ENCODE measurements around the gene APBA2. TPM values are rescaled to one million over a fixed set of nuclear protein-coding genes. Genes with fewer than 3 reads are reported as not detected.

APBA2 gene
- polyA plus RNA-seq, 3 donors = 0.97 to 2.9 (median 1.8) TPM

DNA sequence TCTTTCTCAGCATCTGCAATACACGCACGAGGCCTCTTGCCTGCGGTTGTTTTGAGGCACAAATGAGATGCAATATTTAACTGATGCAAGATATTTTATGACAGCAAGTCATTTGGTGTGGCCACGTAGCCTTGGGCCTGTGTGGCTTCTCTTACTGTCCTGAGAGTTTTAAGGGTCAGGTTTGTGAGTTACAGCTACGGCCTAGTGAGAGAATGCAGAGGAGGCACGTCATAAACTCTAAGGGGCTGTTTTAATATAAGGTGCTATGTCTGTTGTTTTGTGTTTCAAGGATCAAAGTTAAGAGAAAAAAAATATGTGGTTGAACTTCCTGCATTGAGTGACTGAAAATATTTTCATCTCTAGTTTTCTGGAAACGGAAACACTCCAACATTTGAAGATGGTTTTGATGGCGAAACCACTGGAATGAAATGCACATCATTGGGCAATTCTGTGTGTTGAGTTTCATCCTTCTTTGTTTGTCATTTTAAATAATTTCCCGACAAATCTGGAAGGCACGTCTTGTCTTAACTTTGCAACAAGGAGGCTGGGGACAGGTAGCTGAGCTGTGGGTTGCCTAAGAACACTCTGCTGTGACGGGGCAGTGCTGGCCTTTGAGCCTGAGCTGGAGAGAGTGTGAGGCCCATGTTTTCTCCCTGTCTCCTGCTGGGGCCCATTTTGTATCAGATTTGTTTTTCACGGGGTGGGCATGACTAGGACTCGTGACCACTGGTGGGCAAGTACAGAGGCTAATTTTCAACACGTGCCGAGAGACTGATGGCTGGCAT is 5.1 kb downstream of the APBA2 start:
- 77 to 84% (median 79%) methylated on average over 15 of the region's 15 CpGs for WGBS, 3 donors
- H3K27ac ChIP-seq (ENCODE audit: low read depth, low read length) = no peak overlapping the region

DNA sequence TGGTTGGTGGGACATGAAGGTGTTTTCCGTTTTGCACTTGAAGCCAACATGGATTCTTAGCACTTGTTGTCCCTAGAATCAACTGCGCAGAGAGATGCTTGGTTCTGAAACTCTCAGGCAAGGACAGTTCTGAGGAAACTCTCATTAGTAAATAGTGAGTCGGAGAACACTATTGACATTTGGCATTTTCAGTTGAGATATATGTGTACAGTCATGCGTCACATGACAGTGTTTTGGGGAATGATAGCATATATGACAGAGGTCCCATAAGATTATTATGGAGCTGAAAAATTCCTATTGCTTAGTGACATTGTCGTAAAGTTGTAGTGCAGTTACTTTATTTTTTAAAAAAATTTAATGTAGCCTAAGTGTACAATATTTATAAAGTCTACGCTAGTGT is 5.8 kb downstream of the APBA2 start:
- WGBS, 3 donors = 93 to 95% (median 94%) methylated on average over 6 of the region's 6 CpGs
- no peak overlapping the region for H3K27ac ChIP-seq (ENCODE audit: low read depth, low read length)

DNA sequence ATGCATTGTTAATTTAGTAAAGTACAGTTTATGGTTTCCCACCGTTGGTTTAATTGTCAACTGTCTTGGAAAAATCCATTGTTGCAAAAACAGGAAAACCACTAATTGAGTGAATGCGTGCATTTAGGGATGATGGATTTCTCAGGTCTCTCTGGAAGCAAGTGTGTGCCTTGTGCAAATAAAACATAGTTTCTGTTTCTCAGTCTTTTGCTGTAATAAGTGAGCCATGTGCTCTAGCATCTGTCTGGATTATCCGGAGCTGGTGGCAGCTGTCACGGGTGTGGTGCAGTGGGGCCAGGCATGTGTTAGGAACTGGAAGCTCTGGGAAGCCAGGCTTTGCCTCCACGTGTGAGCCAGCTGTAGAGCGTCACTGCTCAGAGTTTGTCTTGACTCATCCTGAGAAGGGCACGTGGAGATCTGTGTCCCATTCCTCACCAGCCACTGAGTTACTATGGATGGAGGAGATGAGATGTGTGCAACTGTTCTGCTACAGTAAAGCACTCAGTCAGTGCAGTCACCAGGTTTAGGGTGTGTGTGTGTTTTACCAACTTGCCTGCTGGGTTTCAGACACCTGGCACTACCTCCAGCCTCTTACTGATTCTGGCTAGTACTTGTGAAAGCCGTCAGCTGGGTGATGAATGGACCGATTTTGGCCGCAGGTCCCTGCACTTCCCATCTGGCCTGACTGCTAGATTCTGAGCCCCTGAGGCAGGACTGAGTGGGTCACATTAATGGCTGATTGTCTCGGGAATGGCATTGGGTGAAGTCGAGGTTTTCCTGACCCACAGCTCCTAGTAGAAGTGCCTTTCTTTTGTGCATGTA is 7.2 kb downstream of the APBA2 start:
- no peak overlapping the region for H3K27ac ChIP-seq (ENCODE audit: low read depth, low read length)
- WGBS, 3 donors = 26 to 44% (median 37%) methylated on average over 12 of the region's 12 CpGs

DNA sequence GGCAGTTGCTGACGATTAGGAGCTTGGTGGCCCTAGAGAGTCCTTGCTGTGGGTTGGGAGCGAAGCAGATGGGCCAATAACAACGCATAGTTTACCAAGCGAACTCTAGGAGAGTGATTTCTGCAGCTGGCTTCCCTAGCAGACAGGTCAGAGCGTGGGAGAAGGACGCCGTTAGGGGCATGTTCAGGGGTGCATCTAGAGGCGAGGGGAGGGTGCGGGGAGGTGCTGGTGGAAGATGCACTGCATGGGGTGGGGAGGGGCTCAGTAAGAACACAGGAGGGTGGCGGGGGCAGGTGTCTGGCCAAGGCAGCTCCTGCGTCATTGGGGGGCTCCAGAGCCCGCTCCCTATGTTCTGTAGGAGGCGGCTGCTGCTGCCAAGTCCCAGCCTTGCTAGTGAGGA is 8.9 kb downstream of the APBA2 start:
- H3K27ac ChIP-seq (ENCODE audit: low read depth, low read length) = no peak overlapping the region
- WGBS, 3 donors = 78 to 87% (median 81%) methylated on average over 13 of the region's 13 CpGs

DNA sequence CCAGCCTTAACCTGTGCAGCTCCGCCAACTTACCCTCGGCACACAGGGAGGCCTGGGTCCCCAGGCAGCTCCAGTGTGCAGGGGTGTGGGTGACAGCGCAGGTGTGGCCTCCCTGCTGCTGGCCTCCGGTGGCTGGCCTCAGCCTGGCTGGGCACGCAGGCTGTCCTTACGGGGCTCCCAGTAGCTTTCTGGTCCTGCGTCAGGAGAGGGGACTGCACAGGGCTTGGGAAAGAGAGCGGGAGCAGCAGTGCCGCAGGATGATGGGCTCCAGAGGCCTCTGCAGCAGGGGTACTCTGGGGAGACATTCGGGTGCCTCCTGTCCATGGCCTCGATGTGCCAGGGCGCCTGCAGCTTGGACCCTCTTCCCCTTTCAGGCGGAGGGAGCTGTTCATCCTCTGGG is 9.4 kb downstream of the APBA2 start:
- WGBS, 3 donors = 83 to 96% (median 89%) methylated on average over 13 of the region's 13 CpGs
- H3K27ac ChIP-seq (ENCODE audit: low read depth, low read length) = no peak overlapping the region

DNA sequence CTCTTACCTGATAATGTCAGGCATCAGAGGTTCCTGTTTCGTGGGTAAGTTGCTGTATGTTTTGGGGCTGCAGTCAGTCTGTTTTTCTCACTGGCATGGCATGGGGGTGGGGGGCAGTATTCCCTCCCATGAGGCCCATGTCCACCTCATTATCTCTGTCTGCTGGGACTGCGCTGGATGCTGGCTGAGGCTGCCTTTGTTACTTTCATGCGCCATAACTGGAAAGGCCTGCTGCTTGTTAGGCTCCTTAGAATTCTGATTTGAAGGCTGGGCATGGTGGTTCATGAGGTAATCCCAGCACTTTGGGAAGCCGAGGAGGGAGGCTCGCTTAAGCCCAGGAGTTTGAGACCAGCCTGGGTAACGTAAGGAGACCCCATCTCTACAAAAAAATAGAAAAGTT is 9.8 kb downstream of the APBA2 start:
- 82 to 91% (median 89%) methylated on average over 6 of the region's 6 CpGs for WGBS, 3 donors
- H3K27ac ChIP-seq (ENCODE audit: low read depth, low read length) = no peak overlapping the region

DNA sequence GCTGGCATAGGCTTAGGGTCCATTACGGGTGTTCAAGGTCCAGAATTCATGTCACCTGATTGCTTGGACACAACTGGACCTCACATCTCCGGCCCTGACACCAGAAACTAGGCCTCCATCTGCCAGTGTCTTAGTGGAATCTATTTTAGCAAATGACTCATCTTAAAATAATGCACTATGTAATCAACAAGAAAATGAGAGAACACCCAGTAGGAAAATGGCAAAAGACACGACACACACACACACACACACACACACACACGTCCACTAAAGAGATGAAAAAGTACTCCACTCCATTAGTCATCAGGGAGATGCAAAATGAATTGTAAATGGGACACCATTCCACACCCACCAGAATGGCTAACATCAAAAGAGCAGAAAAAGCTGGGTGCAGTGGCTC is 11.2 kb downstream of the APBA2 start:
- 69 to 90% (median 74%) methylated on average over 4 of the region's 4 CpGs for WGBS, 3 donors
- no peak overlapping the region for H3K27ac ChIP-seq (ENCODE audit: low read depth, low read length)

DNA sequence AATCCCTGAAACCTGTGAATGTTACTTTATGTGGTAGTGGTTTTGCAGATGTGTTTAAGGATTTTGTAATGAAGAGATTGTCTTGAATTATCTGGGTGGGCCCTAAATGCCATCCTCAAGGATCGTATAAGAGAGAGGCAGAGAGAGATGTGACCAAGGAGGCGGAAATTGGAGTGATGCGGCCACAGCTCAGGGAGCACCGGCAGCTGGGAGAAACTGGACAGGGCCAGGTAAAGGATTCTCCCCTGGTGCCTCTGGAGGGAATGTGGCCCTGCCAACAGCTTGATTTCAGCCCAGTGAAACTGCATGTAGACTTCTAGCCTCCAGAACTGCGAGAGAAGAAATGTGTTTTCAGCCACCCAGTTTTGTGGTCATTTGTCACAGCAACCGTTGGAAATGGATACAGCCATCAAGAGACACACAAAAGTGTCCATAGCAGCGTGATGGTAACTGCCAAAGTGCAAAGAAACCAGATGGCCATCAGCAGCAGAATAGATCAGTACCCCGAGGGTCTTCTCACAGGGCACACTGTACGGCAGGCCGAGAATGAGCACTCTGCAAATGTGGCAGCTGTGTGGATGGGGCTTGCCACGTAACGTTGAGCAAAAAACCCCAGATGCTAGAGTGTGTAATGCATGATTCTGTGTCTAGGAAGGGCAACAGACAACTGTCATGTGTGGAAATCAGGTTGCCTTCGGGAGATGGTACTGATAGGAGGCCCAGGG is 12.2 kb downstream of the APBA2 start:
- 89 to 93% (median 90%) methylated on average over 13 of the region's 13 CpGs for WGBS, 3 donors
- H3K27ac ChIP-seq (ENCODE audit: low read depth, low read length) = no peak overlapping the region

DNA sequence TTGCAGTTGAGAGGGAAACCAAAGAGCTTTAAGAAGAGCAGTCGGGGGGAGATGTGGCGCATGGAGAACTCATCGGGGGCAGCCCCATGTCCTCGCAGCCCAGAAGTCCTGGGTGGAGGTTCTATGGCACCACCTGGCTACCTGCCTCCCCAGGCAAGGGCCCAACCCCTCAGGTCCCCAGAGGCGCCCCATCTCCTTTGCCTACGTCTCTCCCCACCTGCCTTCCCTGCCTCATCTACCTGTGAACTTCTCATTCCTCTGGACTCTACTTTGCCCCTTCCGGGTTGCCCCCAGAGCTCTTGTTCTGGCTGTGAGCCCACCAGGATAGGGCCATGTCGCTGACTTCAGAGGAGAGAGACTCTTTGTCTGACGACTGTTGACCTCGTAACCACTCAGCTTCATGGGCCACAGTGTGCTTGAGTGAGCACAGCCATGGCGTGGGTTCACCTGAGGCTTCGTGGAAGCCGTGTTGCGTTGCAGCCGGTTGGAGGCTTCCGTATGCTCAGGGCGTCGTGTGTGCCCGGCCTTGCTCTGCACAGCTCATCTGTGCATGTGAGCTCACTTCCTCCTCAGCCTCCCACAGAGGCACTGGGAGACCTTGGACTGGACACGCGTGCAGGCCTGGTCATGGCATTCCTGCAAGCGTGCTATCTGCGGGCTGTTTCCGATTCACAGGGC is 13.4 kb downstream of the APBA2 start:
- WGBS, 3 donors = 92 to 93% (median 93%) methylated on average over 24 of the region's 24 CpGs

DNA sequence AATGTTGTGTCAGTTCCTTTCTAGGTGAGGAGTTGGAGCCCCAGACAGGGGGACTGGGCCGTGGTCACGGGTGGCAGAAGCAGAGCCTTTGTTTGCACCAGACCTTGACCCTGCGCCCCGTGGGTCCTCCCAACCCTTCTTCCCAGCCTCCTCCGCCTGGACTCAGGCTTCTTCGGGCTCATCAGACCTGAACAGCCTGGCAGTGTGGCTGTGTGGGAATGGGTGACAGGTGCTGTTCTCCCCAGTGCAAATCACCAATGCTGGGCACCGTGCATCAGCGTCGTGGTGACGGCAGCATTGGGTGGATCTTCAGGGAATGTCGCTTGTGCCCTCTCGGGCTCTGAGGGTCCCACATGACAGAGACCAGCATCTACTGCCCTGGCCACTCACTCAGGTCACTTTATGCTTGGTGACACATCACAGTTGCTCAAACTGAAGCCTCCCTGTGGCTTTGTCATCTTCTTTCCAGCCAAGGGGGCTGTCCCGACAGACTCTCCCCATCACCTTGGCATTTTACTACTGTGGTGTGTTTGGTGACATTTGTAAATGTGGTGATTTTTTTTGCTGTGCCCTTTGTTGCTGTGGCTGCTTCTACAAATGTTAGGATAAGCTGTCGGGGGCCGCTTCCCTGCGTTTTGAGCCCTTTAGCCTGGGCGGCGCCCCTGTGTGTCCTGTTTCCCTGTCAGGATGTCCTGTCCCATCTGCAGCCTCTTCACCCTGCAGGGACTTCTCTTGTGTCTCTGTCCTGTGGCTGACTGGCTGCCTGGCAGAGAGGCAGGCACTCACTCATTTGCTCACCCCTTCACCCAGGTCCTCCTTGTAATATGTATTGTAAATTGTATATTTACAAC is 14.5 kb downstream of the APBA2 start:
- no peak overlapping the region for H3K27ac ChIP-seq (ENCODE audit: low read depth, low read length)
- 81 to 86% (median 84%) methylated on average over 18 of the region's 18 CpGs for WGBS, 3 donors

More for the DNA sequence above, 13.4 kb downstream of the APBA2 start:
- H3K27ac ChIP-seq (ENCODE audit: low read depth, low read length) = no peak overlapping the region

DNA sequence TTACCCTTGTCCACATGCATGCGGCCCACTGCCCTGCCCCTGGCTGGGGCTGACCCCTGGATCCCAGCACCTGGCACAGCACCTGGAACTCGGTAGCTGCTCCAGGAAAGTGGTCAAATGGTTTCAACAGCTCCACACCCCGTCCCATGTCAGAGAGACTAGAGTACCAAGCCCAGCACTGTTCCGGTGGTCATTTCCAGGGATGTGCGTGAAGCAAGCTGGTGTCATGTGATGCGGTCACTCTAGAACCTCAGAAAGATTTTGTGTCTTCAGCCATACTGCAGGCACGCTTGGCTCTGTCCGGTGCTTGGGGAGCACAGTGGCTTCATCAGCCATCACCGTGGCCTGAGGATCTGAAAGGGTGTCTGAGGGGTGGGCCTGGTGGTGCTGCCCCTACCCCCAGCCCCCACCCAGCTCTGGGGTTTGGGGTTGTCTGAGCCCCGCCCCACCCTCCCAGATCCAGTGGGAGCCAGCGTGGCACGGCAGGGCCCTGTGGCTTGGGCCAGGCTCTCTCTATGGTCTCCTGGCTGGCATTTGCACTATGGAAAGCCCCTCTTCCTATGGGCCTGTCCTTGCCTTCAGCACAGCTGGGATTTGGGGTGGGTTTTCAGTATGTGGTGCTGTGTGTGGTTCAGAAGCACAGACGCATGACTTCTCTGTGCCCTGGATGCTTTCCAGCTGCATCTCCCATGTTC is 15.3 kb downstream of the APBA2 start:
- WGBS, 3 donors = 90 to 95% (median 93%) methylated on average over 13 of the region's 13 CpGs
- no peak overlapping the region for H3K27ac ChIP-seq (ENCODE audit: low read depth, low read length)

DNA sequence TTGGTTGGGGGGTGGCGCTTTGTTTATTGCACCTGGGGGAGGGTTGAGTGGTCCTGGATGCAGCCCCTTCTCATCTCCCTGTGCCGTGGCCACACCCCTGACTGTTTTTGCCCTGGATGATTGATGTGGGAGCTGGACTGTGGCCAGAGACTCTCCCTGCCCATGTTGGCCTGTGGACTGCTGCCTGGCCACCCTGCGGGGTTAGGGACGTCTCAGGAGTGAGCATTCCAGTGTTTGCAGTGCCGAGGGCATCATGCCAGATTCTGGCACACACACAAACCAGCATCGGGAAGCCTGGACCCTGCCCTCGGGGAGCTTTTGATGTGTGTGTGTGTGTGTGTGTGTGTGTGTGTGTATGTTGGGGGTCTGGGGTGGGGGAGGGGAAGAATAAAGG is 15.8 kb downstream of the APBA2 start:
- 51 to 63% (median 62%) methylated on average over 7 of the region's 7 CpGs for WGBS, 3 donors
- no peak overlapping the region for H3K27ac ChIP-seq (ENCODE audit: low read depth, low read length)

DNA sequence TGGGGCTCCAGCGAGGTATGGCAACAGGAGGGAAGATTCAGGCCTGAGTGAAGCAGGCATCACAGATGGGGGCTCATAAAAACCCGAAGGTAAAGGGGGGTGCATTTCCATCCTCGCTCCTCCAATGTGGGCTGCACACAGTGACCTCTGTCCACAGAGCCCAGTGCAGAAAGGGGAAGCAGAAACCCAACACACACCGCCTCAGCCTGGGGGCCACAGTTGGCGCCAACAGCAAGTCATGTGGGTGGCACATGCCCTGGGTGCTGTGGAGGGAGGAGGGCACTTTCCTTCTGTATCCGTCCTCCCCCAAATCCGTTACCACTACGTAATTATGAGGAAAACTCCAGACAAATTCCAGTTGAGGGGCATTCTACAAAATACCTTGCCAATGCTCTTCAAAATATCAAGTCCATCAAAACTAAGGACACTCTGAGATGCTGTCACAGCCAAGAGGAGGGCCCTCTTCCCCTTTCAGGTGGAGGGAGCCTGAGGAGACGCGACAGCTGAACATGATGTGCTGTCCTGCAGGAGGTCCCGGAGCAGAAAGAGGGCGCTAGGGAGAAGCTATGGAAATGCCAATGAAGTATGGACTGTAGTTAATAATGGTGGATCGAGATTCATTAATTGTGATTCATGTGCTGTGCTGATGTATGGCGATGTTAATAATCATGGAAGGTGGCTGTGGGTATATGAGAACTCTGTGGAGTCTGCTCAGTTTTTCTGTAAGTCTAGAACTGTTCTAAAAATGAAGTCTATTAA is 16.4 kb downstream of the APBA2 start:
- no peak overlapping the region for H3K27ac ChIP-seq (ENCODE audit: low read depth, low read length)
- 91 to 93% (median 93%) methylated on average over 14 of the region's 14 CpGs for WGBS, 3 donors

DNA sequence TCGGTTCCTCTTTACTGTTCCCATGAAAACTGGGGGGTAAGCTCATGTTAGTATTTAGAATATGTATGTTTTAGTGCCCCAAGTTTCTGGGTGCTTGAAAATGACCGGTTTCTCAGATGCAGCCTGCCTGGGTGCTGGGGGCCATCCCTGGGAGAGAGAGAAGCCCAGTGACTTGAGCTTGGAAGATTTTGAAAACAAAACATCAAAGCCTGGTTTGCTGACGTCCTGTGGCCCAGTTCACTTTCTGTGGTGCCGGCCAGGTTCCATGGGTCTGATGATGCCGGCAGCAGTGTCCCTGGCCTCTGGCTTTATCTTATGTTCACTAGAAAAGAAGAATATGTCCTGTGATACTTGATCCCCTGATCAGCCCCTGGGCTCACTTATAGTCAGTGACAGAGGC is 17.1 kb downstream of the APBA2 start:
- WGBS, 3 donors = 95 to 98% (median 95%) methylated on average over 5 of the region's 5 CpGs
- H3K27ac ChIP-seq (ENCODE audit: low read depth, low read length) = no peak overlapping the region

DNA sequence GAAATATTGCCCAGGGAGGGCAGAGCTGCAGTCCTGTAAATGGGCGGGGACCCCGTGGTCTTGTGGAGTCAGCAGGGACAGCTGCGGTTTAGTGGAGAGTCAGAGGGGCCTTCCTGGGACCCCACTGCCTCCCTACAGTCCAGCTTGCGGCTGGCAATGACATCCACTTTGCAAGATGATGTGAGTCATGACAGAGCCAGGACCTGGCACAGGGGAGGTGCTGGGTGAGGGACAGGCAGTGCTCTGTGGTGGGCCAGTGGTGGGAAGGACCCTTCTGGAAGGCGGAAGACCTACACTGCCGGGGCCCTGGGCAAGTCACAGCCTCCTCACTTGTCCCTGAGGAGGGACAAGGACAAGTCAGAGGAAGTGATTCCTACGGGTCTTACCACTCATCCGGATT is 17.8 kb downstream of the APBA2 start:
- WGBS, 3 donors = 87 to 90% (median 88%) methylated on average over 8 of the region's 8 CpGs
- H3K27ac ChIP-seq (ENCODE audit: low read depth, low read length) = no peak overlapping the region

DNA sequence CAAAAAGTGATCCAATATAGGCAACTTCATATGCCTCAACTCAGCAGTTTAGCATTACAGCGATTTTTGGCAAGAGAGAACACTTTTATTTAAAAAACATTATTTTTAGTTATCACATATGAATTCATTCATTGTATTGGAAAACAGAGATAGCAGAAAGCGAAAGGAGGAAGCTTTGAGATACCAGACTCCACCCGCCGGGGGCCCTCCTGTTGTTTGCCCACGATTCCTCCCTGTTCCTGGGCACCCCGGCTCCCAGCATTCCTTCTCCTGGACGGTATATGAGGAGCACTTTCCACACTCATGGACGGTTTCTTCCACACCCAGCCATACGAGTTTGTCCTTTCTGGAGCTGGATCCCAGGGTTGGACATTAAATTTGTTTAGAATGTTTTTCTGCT is 18.2 kb downstream of the APBA2 start:
- WGBS, 3 donors = 57 to 72% (median 58%) methylated on average over 9 of the region's 9 CpGs
- H3K27ac ChIP-seq (ENCODE audit: low read depth, low read length) = no peak overlapping the region
